ENCODE results near the gene FBXO9.

Gene FBXO9

GRCh38 chr6:53101006-53101405, 35.8 kb downstream of the FBXO9 start:
- no peak for TF ChIP-seq CTCF (IDR thresholded peaks at IDR 0.05)

- TF ChIP-seq CTCF (IDR thresholded peaks at IDR 0.05), result peak; percentile 38
Measured at GRCh38 chr6:53103993-53104675, 38.9 kb downstream of the FBXO9 start.

- TF ChIP-seq CTCF (IDR thresholded peaks at IDR 0.05), result no peak
Measured at GRCh38 chr6:53104916-53105315, 39.7 kb downstream of the FBXO9 start.

GRCh38 chr6:53107091-53107490, 41.9 kb downstream of the FBXO9 start:
- TF ChIP-seq CTCF (IDR thresholded peaks at IDR 0.05), result no peak

GRCh38 chr6:53109612-53110011, 44.4 kb downstream of the FBXO9 start:
- TF ChIP-seq CTCF (IDR thresholded peaks at IDR 0.05), result no peak

GRCh38 chr6:53111865-53112264, 46.7 kb downstream of the FBXO9 start:
- TF ChIP-seq CTCF (IDR thresholded peaks at IDR 0.05), result no peak

- TF ChIP-seq CTCF (IDR thresholded peaks at IDR 0.05), result no peak
Measured at GRCh38 chr6:53112404-53112803, 47.2 kb downstream of the FBXO9 start.

GRCh38 chr6:53112871-53113270, 47.7 kb downstream of the FBXO9 start:
- TF ChIP-seq CTCF (IDR thresholded peaks at IDR 0.05), result no peak
